ENCODE measurements around the gene IFNLR1.

Gene IFNLR1

DNA sequence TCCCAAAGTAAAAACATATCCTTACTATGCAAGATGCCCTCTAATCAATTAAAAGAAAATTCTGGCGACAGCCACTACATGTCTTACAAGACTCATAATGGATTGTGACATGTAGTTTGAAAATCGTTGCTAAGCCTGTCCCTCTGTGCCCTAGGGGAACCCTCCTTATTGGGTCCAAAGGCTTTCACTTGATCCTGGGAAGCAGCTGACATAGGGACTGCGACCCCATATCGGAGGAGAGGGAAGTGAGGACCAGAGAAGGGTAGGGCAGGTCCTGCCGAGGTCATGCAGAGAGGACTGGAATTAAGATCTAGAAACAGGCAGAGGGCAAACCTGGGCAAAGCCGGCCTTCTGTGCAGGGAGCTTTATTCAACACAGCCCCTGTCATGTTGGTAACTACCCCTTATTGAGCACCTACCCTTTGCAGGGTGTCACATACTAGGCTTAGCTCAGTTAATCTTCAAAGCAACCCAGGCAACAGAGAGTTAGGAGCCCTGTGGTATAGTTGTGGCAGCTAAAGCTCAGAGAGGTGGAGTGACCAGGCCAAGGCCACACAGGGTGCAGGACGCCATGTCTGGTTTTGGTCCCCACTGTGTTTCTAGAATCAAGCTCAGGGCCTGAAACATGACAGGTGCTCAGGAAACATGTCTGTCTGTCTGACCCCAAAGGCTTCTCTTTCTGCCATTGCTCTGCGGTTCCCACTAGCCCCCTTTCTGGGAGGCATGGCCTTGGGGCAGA lies 18.4 kb upstream of the IFNLR1 start:
- DNase-seq, result no peak

DNA sequence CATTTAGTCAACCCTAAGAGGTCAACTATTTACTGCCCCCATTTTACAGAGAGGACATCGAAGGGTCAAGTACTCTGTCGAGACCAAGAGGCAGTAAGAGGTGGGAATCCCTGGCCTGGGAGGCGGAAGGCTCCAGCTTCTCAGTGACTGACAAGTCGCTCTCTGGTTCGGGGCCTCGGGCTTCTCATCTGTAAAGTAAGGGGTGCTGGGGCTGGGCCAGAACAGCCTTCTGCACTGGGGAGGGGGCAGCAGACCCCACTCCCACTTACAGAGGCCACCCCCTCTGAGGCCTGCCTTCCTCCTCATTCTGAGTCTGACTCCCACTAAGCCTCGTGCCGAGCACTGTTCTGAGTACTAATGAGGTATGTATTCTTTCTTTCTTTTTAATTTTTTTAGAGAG lies 17.0 kb upstream of the IFNLR1 start:
- no peak for DNase-seq

DNA sequence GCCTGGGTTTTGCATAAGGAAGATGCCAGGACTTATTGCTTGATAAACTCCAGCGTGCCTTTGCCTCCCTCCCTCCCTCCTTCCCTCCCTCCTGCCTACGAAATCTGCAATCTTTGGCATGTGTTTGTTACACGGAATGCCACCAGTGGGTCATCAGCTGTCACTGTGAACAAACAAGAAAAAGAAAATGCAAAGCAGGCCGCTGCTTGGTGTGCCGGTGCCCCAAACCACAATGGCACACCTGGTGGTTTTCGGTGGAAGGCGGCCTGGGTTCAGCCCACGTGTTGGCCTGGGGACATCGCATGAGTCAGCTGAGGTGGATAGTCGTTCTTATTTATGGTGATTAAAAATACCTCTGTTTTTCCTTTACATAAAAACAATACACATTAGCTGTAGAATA lies 16.3 kb upstream of the IFNLR1 start:
- DNase-seq, result no peak

DNA sequence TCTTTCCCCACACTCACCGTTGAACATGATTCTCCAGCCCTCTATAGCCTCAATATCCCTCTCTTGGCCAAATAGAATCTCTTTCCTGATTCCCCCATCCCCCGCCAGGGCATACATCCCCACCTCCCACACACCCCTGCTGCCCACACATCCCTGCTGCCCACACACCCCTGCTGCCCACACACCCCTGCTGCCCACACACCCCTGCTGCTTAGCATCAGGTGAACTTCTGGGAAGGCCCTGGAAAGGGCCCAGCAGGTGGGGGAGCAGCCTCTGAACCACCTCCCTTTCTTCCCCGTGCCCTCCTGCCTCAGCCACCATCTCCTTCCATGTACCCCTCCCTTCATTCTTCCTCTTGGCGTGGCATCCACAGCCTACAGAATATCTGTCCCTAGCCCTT lies 15.9 kb upstream of the IFNLR1 start:
- DNase-seq, result peak; percentile 32

DNA sequence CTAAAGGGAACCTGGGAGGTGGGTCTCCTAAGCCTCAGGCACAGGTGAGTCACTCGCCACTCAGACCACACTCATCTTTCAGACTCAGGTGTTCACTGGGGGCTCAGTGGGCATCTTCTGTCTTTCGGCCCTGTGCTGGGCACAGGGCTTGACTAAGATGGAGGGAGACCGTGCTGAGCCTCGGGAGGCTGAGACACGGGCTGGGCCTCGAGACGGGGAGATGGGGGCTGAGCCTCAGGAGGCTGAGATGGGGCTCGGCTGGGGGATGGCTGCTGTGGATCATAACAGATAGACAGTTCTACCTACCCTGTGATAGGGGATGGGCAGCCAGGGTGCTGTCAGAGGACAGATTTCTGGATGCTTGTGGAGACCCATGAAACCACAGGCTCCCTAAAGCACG lies 15.5 kb upstream of the IFNLR1 start:
- DNase-seq, result no peak

DNA sequence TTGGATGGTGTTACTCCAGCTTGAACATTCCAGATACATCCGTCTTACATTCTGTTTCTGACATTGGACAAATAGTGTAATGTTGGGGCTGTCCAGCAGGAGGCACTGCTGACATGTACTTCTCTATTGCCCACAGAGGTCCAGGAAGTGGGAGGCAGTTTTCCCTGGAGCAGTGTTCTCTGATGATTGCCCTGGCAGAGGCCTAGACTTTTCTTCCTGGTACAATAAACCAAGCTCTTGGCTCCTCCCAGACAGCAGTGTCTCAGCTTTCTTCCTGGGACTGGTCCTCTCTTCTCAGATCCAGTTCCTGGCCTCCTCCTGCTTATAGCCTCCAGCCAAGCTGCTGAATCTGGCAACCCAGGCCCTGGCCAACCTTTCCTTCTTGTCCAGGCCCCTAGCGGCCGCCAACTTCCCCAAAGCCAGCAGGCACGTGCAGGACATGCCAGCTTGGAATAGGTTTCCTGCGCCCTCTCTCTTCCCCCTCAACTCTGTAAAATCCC lies 14.9 kb upstream of the IFNLR1 start:
- peak; percentile 93 for DNase-seq

DNA sequence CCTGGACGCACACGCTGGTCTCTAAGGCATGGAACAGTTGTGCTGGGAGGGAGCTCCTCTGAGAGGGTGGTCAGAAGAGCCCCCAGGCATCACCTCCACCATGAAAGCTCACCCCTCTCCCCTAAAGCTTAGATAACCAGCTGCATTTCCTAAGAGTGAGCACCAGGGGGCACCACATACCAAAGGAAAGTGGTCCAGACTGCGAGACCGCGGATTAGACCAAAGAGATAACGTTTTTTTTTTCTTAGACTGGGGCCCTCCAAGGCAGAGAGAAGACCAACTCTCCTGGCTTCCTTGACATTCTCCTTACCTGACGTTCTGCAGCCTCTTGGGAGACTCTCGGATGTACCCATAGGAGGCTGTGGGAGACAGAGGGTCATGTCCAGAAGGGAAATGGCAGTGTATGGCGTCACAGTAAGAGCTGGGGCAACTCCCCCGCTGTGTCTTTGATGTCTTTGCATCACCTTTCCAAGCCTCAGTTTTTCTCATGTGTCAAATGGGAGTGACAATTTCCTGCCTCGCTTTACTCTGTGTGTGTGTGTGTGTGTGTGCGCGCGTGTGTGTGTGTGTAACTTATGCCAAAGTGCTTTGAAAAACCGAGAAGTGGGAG lies 12.3 kb upstream of the IFNLR1 start:
- peak; percentile 33 for DNase-seq

DNA sequence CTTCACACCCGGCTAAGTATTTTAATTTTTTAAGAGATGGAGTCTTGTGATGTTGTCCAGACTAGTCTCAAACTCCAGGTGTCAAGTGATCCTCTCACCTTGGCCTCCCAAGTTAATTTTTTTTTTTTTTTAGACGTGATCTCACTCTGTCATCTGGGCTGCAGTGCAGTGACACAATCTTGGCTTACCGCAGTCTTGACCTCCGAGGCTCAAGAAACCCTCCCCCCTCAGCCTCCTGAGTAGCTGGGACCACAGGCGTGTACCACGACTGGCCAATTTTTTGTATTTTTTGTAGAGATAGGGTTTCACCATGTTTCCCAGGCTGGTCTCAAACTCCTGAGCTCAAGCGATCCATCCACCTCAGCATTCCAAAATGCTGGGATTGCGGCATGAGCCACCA lies 11.7 kb upstream of the IFNLR1 start:
- no peak for DNase-seq

DNA sequence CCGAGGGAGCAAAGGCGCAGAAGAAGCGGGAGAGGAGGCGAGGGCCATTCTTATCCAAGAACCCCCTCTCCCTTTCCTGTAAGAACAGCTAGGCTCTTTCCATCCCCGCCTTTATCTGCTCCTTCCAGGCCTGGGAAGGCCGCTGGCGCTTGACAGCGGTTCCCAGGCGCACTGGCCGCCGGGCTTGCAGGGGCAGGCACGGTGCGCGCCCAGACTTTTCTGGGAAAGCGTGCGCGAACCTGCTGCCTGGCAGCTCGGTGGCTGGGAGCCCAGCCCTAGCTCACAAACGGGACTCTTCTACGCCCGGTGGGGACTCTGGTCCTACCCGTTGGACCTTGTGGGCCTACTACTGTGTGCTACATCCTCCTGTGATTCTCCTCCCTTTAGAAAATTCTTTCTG lies 8.8 kb upstream of the IFNLR1 start:
- no peak for DNase-seq

DNA sequence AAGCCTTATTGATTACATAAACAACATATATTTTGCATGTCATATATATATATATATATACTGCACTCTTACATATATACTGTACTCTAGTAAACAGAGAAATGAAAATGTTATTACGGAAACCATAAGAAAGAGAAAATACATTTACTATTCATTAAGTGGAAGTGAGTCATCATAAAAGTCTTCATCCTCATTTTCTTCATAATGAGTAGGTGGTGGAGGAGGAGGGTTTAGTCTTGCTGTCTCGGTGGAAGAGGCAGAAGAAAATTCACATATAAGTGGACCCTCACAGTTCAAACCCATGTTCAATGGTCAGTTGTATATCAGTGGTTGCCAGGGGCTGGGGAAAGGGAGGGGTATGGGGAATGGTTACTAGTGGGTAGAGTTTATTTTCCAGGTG lies 8.0 kb upstream of the IFNLR1 start:
- DNase-seq, result no peak

DNA sequence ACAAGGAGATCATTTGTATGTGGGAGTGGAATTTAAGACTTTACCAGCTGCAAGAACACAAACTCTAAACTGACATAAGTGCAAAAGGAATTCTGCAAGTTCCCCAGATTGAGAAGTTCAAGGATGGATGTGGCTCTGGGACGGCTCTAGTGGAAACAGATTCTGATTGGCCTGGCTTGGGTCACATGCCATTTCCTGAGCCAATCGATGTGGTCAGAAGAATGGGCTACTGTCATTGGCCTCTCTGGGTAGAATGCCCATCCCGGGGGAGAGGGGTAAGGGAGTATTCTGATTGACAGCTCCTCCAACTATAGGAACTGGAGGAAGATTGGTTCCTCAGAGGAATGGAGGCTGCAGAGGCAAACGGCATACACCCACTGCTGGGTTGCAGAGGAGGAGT lies 6.0 kb upstream of the IFNLR1 start:
- DNase-seq, result peak; percentile 85

DNA sequence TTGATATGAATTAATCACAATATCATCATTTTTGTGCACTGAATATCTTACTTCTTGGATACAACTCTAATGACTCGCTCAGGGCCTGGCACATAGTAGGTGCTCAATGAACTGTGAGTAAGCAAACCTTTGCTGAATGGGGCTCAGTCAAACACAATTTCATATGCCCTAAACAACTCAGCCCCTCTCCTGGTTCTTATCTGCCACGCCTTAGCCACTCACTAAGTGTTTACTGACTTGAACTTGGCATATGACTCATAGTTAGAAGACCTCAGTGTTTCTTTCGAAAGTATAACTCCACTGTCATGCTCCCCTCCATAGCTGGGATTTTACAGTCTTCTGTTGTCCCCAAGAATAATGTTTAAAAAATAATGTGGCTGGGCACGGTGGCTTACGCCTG lies 4.8 kb upstream of the IFNLR1 start:
- DNase-seq, result peak; percentile 85

DNA sequence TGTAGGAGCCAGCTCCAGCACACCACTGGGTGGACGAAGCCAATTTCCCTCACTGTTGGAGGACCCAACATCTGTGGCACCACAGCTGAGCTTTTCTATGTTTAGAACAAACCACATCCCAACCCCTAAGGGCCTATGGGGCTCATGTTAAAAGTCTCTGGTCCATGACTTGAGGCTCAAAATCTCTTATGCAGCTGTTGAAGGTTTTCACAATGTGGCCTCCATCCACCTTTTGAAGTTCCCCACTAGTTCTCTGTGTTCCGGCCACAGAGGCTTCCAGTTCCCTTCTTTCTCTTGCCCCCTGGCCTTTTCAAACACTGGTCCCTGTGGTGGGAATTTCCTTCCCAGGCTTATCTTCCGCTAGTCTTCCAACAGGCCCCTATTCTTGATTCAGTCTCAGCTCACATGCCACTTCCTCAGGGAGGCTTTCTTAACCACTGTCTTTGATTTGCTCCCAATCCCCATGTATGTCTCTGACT lies 3.9 kb upstream of the IFNLR1 start:
- no peak for DNase-seq

DNA sequence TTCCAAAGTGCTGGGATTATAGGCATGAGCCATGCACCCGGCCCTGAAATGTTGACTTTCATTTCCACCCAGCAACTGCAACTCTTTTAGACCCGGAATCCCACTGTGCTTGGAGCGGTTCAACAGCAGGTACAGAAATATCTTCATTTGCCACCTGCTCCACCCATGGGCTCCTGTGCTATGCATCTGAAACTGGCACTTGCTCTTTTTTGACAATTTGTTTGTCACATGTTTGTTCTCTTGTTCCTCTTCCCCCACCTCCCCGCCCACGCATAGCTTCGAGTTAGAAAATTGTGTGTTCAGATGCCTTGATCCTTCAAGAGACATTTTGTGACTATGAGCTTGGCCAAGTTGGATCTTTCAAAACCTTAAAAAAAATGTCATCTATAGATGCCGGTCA lies 2.4 kb upstream of the IFNLR1 start:
- no peak for DNase-seq

DNA sequence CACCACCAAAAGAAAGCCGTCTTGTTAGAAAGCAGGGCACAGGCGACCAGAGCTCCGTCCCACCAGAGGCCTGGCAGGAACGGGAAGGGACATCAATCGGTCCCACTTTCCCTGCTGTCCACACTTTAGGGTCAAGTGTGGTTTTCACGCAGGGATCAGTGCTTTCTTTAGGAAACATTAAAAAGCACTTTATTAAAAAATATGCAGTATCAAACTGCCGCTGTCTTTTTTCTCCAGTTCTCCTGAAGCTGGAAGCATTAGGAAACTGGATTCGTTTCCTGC lies 437 bp downstream of the IFNLR1 start:
- DNase-seq, result no peak

DNA sequence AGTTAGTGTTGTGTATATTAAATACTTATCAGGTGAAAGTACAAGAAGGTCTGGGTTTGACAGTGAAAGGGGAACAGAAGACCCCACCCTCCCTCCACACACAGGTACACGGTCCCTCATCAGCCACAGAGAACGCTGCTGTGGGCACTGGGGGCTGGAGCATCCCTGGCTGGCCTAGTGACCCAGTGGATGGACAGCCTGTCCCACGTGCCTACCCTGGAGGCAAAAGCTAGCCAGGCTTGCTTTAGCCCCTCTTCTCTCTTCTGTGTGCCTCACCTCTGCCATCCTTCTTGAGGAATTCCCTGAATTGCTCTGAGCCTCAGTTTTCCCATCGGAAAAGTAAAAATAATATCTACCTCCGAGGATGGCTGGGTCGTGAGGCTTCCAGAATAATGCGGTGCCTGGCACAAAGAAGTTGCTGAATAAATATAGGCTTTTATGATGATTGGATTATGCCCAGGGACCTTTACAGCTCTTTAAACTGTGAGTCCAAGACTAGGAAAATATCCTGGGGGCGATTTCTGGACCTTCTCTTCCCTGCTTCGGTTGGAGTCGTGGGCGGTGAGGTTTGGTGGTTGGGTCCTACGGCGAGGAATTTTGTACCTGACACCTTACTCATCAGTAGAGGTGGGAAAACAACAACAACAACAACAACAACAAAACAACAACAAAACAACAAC lies 918 bp downstream of the IFNLR1 start:
- no peak for DNase-seq

DNA sequence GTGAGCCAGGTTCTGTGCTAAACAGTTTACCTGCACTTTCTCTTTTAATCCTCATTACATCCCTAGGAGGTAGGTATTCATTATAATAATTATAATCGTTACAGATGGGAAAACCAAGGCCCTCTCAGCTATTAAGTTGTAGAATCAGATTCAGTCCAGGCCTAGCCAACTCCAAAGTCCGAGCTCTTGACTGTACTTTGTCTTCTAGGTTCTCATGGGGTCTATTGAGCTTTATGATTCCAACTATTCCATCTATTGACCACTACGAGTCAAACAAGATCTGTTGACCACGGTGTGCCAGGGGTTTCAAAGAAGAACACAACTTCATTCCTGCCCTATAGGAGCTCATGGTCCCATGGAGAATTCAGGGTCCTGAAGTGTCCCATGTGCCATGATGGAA lies 2.0 kb downstream of the IFNLR1 start:
- DNase-seq, result no peak

DNA sequence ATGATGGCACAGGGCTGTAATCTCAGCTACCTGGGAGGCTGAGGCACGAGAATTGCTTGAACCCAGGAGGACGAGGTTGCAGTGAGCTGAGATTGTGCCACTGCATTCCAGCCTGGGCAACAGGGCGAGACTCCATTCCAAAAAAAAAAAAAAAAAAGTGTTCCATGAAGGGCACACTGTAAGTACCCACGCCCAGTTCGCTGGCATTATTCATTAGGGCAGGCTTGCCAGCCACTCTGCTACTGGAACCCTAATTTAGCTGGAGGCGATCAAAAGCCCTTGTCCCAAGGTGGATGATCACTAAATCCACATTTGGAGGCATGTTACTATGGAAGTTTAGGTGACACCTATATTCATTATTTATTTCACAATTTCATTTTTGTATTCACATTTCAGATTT lies 5.0 kb downstream of the IFNLR1 start:
- no peak for DNase-seq

DNA sequence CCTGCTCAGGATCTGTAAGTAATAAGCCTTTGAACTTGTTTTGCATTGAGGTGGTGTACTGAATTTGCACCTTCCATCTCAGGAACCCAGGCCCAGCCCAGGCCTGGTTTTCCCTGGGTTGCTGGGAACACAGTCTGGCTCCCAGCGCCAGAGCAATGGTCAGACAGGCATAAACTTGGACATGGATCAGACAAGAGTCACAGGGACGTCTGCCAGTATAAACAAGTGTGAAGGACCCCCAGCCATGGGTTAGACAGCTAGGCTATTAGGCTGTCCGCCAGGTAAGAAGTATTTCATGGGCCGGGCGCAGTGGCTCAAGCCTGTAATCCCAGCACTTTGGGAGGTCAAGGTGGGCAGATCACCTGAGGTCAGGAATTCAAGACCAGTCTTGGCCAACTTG lies 5.5 kb downstream of the IFNLR1 start:
- DNase-seq, result no peak

DNA sequence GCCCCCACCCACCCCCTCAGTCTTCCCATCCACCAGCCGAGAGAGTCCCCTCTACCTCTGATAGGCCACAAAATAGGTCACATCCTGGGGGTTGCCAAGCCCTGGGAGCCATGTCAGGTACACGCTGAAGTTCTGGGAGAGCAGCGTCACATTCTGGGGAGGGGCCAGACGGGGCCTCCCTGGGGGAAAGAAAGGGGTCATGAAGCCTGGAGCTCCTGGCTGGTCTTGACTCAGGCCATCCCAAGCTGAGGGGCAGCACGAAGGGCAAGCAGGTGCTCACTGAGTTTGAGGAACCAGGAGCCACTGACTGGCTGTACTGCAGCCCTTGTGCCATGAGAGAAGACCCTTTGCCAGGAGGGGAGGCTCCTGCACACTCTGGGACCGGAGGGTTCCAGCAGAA lies 6.4 kb downstream of the IFNLR1 start:
- no peak for DNase-seq

DNA sequence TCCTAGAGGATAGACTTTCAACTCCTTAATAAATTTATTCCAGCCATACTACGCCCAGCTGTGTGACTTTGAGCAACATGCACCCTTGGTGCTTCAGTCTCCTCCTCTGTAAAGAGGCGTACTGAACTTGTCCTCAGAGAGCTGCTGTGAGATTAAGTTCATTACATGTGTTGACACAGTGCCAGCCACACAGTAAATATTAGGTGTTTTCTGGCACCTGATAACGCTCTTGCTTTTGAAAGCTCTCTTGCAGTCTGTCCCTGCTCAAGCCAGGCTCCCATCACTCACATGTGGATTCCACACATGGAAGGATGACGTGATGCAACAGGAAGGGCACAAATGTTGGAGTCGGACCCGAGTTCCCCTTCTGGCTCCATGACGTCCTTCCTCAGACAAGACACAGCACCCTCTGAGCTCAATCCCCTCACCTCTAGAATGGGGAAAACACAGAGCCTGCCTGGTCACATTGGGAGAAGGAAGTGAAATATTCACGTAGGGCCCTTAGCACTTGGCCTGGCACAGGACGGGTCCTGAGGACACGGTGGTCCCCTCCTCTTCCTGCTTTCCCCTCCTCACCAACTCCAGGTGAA lies 7.7 kb downstream of the IFNLR1 start:
- DNase-seq, result no peak

DNA sequence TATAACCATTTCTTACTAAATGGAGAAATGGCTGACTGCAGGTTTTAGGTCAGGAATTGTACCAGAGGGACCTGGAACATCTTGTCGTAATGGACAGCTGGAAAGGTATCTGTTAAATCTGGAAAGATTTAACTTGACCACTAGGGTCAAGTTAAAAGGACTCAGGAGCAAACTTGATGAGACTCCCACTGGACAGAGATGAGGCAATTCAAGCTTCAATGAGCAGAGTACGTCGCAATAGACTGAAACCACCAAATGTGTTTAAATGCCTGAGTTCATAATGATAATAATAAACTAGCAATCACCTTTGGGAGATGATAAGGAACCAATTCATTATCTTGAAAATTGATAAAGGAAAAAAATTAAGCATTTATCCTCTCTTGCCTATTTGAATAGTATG lies 8.7 kb downstream of the IFNLR1 start:
- DNase-seq, result no peak

DNA sequence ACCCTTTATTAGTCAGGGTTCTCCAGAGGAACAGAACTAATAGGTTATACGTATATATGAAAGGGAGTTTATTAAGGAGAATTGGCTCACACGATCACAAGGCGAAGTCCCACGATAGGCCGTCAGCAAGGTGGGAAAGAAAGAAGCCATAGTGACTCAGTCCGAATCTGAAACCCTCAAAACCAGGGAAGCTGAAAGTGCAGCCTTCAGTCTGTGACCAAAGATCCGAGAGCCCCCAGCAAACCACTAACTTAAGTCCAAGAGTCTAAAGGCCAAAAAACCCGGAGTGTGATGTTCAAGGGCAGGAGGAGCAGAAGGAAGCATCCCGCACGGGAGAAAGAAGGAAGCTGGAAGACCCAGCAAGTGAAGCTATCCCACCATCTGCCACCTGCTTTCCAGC lies 9.9 kb downstream of the IFNLR1 start:
- no peak for DNase-seq

Measured in NCI-H226 (cell line).